Activated T-helper 1 cell treated with anti-CD3 and anti-CD28 coated beads, Interleukin-2, amount 50 U/mL, for 16 hours (primary cell): ENCODE measurements around the gene SPRR2G.
"Not testable (repeated sequence)": the region's sequence is repeated elsewhere in the genome, so short reads cannot be mapped to it uniquely, and the experiment has no call there.

Experiments
- DNase-seq, 2 donors: peaks; one replicate each; pipeline ENCODE4 v3.0.0-alpha.2; 2020; ENCODE audit warnings: low read depth in 1 of 2, low spot score in 1 of 2

SPRR2G gene

DNA sequence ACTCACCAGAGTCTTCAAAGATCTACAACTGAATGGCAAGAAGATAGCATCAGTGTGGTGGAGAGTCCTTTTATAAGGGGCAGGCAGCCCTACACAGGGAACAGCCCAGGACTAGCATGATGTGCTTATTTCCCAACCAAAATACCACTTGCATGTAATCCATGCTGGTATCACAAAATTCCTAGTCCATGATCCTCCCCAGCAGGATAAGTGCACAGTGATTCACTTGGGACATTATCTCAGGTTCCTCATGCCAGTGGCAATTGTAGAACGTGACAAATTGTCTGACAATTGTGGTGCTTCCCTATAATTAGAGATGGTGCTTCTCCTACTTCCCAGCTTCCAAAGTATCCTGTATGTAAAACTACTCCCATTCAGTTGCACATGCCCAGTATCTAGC lies at the start of gene SPRR2G:
TSS of gene SPRR2G (minus strand) at position 45 of the 400 bp plus-strand sequence. CDS start 780 bp downstream, outside the sequence.
- DNase-seq: no peak

DNA sequence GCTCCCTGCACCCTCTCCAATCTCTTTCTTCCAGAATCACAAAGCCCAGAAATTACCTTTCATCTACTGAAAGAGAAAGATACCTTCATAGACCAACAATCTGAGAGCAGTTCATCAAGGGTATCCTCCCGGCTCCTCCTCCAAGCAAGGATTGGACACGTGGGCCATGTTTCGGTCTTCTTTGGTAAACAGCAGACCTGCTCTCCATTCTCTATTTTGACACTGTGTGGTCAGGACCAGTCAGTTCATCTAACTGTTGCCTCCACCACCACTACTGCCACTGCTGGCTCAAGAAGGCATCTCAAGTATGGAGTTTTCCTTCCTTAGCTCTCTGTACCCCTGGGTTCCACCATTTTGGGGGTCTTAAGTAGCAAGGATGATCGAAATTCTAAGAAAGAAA lies 44.5 kb upstream of the SPRR2G start:
- DNase-seq: no peak

DNA sequence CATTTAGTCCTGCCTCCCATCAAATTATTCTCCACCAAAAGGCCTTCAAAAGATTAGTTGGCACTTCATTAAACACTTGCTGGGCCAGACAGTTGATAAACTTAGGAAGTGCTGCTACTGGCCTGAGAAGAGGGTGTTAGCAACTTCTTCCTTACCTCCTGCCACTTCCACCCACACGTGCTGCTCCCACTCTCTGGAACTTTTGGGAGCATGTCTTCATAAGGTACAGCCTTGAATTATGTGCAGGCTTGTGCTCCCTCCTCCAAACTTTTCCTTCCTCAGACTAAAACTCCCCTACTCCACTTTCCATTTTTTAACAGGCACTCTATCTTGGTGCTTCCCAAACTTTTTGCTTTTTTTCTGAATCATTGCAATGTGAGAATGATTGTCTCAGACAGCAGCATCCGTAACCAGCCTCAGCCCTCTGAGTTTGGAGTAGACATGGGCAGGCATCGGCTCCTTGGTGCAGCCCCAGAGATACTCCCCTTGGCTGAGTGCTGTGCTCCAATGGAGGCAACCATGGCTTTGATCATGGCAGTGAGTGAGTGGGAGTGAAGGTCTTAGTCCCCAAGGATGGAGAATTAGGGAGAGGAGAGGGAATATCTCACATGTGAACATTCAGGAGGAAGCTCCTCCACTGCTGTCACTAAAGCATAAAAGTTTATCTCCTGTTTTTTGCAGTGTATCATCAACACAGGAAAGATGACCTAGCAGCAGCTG lies 43.8 kb upstream of the SPRR2G start:
- no peak for DNase-seq

DNA sequence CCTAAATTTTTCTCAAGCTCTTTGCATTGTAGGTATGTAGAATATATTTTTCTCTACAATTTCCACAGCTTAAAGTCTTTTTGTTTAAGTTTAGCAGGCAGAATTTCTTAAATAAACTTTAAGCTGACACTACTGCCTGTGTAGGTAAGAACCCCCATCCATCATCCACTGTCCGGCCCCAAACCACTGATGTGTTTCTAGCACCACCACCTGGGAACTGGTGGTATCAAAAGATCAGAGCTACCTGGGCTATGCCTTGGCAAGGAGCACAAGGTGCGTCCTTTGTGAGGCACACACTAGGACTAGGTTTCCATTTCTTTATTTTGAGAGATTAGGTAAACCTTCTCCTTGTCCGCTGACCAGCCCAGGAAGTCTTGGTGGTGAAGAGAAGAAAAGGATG lies 42.0 kb upstream of the SPRR2G start:
- no peak for DNase-seq

DNA sequence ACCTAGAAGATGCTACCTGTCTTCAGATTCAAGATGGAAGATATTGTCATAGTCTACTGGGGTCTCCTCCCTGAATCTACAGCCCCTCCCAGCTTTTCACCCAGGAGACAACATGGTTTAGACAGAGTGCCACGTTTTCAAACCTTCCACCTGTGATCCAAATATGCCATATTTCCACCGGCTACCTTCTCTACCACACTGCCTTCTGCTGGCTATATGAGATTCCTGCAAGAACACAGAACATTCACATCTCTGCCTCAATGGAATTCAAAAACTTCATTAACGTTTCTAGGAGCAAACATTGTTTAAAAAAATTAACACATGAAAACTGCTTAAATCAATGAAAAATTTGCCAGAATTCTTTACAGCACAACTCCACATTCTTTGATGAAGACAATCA lies 39.7 kb upstream of the SPRR2G start:
- no peak for DNase-seq

DNA sequence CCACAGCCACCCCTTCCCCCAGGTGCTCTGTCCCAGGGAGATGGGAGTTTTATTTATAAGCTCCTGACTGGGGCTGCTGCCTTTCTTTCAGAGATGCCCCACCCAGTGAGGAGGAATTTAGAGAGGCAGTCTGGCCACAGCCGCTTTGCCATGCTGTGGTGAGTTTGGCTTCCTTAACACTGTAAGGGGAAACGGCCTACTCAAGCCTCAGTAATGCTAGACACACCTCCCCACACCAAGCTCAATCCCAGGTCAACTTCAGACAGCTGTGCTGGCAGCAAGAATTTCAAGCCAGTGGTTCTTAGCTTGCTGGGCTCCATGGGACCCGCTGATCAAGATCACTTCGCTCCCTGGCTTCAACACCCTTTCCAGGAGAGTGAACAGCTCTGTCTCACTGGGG lies 37.6 kb upstream of the SPRR2G start:
- DNase-seq: not testable (repeated sequence)

DNA sequence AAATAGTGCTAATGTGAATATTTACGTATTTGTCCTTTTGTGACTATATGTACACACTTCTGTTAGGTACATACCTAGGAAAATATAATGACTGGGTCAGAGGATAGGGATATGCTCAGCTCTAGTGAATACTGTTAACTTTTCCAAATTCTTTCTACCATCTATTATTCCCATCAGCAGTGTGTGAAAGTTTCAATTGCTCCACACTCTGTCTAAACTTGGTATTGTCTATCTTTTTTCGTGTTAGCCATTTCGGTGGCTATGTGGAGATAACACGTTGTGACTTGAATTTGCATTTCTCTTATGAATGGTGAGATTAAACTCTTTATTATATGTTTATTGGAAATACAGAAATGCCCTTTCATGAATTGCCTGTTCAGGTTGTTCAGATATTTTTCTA lies 29.9 kb upstream of the SPRR2G start:
- DNase-seq: no peak

DNA sequence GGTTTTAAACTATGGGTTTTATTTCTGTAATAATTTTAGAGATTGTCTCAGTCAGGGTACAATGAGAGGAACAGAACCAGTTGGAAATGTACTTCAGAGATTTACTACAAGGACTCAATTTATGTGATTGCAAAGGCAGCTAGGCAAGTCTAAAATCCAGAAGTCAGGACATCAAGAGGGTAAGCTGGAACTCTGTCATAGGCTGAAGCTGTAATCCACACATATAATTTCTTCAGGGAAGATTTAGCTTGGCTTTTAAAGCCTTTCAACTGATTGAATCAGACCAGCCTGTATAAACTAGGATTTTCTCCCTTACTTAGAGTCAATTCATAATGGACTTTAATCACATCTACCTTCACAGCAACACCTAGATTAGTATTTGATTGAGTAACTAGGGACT lies 28.2 kb upstream of the SPRR2G start:
- DNase-seq: no peak

DNA sequence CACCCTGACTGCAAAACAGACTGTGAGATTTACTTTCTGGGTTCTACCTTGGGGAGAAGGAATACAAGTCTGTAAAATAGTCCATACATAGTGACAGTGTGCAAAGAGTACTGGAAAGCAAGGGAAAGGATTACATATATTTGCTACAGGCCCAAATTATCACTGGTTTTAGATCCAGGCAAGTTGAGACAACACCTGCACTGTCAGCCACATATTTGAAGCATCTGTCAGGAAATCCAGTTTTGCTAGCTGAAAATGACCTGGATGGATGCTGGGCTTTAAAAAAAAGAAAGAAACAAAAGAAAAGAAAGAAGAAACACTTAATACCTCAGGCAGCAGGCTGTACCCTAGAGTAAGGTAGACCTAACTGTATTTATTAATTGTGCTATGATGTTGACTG lies 23.9 kb upstream of the SPRR2G start:
- no peak for DNase-seq

DNA sequence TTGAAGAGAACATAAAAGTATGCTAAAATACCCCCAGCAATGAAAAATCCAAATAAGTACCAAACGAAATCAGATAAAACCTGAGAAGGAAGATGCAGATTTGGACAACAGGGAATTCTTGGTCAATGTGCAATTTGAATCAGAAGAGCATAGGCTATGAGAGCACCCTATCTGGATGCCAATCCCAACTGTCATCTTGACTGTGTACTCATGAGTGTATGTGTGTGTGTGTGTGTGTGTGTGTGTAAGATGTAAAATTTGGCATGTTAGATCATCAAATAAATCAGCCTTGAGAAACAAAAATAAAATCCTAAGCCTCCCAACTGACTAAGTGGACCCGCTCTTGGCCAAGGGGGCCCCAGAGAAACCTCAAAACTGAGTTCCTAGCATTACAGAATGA lies 18.0 kb upstream of the SPRR2G start:
- DNase-seq: no peak

DNA sequence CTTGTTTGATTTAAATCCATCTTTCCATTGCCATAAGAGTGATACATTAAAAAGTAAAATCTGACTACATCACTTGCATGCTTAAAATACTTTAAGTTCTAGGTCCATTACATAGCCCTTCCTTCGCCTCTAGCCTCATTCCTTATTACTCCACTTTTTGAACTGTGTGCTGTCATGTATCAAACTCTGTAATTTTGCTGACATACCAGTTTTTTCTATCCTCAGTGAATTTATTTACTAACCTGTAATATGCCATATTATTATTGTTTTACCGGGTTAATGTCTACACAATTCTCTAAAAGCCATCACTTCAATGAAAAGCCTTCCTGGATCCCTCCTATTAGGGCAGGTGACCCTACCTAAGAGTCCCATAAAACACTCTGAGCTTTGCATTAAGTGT lies 4.9 kb upstream of the SPRR2G start:
- no peak for DNase-seq

DNA sequence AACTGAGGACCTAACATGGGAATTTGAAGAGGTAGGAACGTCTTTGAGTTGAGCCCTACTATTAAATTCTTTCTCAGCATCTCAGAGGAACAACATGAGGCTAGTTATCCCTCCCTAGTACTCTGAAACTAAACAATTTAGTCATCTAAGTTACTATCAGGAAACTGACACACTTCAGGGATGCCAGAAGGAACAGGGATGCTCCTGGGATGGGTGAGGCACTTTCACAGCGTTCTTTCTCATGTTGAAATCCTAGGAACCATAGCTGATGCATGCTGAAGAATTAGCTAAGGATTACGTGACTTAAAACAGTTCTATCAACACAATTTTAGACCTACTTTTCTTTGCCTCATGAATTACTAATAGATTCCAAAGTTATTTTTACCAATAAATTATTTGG lies 1.8 kb upstream of the SPRR2G start:
- DNase-seq: no peak

DNA sequence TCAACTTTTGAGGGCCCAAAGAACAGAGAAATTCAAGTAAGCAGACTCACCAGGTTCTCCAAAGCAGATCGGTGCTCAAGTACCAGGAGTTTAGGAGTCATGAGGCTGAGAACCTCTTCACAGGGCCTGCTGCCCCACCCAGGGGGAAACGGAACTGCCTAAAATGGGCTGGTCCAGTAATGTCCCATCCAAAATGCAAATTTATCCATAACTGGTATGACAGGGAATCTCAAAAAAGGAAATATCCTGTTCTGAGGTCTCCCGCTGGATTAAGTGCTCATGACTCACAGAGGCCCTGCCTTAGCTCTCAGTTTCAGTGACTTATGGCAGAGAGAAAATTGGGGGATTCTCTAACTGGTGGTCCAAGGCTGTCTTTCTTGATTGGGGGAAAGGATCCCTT lies 9.3 kb downstream of the SPRR2G start:
- DNase-seq: no peak

DNA sequence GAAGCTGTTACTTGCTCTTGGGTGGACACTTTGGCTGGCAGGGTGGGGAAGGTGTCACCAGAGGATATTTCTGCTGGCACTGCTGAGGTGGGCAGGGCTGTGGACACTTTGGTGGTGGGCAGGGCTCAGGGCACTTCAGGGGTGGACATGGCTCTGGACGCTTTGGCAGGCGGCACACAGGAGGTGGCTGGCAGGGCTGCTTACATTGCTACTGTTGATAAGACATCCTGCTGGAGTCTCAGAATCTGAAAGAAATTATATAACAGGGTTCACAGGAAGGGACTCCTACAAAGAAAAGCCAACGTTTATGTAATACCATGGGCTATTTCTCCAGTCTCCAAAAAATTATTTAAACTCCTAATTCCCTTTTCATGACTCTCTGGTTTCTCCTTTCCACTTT lies 10.2 kb downstream of the SPRR2G start:
- no peak for DNase-seq

DNA sequence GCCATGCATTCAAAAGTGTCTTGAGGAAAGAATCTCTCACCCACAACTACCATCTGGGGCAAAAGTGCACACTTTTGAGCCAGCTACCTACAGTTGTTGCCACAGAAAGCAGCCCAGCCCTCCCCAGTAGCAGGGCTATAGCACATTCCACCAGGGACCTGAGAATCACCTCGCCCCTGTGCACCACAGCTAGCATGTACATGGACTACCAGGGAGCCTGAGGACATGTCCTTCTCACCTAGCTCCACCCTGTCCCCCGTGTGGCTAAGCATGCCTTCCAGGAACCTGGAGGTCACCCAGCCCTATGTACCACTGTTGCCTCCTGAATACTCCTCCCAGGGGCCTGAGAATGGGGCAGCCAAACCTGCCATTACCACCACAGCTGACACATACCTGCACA lies 16.9 kb downstream of the SPRR2G start:
- no peak for DNase-seq

DNA sequence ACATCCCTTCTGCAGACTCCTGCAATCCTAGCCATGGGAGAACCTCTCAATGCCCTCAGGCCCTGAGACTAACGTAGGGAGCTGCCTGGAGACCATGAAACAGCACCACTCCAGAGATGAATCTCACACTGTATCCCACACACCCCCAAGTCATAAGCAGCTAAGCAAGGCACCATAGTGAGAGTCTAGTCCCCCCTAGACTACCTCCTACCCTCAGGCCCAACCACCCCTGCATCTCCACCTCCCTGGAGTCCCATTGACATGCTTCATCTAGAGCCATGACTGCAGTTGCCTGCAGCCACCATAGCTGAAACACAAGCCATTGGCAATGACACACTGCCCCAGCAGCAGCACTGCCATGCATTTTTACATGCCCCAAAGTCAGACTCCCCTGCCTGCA lies 17.4 kb downstream of the SPRR2G start:
- no peak for DNase-seq

DNA sequence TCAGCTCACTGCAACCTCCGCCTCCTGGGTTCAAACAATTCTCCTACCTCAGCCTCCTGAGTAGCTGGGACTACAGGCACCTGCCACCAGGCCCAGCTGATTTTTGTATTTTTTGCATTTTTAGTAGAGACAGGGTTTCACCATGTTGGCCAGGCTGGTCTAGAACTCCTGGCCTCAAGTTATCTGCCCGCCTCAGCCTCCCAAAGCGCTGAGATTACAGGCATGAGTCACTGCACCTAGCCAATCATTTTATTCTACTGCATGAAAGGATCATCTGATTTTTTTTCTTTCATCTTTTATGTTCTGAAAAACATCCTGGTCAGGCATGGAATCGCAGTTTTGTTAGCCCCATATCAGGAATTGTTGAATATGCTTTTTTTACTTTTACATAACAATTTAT lies 22.0 kb downstream of the SPRR2G start:
- not testable (repeated sequence) for DNase-seq

DNA sequence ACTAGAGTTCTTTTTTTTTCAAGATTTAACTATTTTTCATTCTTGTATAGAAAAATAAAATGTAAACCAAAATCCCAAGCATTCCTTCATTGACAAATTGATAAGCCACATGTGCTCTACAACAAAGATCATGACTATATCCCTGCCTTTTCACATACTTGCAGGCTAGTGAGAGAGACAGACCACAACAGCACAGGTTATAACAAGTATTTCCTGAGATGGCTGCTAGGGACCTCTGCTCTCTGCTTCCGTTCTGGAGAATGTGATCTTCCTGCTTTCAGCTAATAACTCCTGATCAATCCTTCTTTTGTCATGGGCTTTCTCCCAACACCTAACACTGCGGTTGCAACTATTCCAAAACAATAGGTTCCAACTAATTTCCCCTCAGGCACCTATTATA lies 23.4 kb downstream of the SPRR2G start:
- no peak for DNase-seq

DNA sequence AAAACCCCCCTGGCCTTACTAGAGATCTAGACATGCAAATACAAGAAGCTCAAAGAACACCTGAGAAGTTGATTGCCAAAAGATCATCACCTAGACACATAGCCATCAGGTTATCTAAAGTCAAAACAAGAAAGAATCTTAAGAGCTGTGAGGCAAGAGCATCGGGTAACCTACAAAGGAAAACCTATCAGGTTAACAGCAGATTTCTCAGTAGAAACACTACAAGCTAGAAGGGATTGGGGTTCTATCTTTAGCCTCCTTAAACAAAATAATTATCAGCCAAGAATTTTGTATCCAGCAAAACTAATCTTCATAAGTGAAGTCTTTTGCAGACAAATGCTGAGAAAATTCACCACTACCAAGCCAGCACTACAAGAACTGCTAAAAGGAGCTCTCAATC lies 25.2 kb downstream of the SPRR2G start:
- DNase-seq: no peak

DNA sequence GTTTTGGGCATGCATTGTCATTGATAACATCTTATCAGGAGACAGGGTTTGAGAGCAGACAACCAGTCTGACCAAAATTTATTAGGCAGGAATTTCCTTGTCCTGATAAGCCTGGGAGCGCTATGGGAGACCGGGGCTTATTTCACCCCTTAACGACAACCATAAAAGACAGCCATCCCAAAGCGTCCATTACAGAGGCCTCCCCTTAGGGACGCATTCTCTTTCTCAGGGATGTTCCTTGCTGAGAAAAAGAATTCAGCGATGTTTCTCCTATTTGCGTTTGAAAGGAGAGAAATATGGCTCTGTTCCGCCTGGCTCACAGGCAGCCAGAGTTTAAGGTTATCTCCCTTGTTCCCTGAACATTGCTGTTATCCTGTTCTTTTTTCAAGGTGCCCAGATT lies 26.9 kb downstream of the SPRR2G start:
- not testable (repeated sequence) for DNase-seq

DNA sequence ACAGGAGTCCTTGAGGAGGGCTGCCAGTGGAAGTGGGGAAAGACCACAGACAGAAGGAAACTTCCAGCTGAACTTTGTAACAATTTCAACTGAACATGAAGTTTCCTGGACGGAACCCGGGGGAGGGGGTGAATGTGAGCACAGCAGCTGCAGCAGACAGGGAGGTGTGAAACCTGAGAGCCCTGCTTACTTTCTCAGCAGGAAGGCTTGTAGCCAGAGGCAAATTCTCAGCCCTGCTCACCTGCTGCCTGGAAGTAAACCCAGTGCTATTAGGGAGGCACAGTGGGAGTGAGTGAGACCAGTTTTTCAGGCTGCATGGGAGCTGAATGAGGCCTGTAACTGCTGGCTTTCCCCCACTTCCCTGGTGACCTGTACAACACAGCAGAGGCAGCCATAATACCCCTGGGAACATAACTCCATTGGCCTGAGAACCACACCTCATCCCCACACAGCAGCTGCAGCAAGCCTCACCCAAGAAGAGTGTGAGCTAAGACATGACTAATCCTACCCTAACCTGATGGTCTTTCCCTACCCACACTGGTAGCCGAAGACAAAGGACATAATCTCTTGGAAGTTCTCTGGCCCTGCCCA lies 27.8 kb downstream of the SPRR2G start:
- no peak for DNase-seq

DNA sequence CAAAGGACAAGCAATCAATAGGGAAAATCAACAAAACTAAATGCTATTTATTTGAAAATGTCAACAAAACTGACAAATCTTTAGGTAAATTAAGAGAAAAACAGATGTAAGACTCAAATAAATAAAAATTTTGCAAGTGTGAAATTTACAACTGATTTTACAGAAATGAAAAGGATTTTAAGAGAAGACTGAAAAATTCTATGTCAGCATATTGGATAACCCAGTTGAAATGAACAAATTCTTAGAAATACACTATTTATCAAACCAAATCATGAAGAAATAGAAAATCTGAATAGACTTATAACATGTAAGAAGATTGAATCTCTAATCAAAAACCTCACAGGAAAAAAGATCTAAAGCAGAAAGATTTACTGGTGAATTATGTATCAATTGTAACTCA lies 29.7 kb downstream of the SPRR2G start:
- DNase-seq: no peak

DNA sequence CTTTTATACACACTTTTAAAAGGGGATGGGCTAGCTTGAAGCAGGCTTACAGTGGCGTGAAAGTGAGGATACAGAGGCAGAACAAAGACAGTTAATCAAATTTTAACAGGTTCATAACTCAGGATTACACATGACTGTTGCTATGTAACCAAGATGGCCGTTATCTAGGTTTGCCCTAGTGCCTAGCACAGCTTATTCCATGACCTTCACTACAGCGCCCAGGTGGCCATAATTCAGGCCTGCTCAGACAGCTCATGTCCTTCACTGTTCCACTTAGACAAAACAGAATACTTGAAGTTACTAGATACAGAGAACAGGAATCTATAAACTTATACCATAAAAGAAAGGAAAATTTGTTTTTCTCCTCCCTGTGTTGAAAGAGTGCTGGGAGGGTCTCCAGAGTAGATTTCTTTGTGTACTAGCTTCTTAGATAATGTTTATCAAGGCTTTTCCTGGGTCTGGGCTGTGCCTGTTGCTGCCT lies 31.2 kb downstream of the SPRR2G start:
- DNase-seq: no peak
